ENCODE results near the gene TEX14. TPM values are rescaled to one million over a fixed set of nuclear protein-coding genes. Genes with fewer than 3 reads are reported as not detected.

The TEX14 gene
- total RNA-seq, 4 donors from 2014 or later = 0.13 TPM; not detected in 3

DNA sequence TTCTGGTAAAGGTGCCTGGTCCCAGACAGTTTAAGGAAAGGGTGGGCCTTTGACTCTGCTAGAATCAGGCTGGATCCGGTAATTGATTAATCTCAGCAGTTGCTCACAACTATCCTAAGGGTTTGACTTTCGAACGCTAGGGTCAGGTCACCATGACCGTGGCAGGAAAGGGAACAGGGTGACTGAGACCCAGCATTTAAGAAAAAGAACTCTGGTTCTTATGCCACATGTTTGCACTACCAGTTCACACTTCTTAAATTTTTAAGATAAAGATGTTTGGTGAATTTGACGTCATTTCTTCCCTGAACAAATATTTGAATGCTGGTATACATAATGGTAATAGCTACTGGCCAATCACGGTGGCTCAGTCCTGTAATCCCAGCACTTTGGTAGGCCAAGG lies 52.2 kb downstream of the TEX14 start:
- Histone ChIP-seq H3K36me3 (no peaks in the 10 kb centered on the region), H3K4me1 (no peaks in the 10 kb centered on the region), H3K4me3 (no peak overlapping the region), H3K9me3 (no peaks in the 10 kb centered on the region), H3K27me3 (no peaks in the 10 kb centered on the region), H3K27ac (no peak overlapping the region)
- TF ChIP-seq, protein P1, sequence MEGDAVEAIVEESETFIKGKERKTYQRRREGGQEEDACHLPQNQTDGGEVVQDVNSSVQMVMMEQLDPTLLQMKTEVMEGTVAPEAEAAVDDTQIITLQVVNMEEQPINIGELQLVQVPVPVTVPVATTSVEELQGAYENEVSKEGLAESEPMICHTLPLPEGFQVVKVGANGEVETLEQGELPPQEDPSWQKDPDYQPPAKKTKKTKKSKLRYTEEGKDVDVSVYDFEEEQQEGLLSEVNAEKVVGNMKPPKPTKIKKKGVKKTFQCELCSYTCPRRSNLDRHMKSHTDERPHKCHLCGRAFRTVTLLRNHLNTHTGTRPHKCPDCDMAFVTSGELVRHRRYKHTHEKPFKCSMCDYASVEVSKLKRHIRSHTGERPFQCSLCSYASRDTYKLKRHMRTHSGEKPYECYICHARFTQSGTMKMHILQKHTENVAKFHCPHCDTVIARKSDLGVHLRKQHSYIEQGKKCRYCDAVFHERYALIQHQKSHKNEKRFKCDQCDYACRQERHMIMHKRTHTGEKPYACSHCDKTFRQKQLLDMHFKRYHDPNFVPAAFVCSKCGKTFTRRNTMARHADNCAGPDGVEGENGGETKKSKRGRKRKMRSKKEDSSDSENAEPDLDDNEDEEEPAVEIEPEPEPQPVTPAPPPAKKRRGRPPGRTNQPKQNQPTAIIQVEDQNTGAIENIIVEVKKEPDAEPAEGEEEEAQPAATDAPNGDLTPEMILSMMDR (IDR thresholded peaks at IDR 0.05) = no peak
- no peak for TF ChIP-seq POLR2A (IDR thresholded peaks at IDR 0.05)
- DNase-seq = no peak

DNA sequence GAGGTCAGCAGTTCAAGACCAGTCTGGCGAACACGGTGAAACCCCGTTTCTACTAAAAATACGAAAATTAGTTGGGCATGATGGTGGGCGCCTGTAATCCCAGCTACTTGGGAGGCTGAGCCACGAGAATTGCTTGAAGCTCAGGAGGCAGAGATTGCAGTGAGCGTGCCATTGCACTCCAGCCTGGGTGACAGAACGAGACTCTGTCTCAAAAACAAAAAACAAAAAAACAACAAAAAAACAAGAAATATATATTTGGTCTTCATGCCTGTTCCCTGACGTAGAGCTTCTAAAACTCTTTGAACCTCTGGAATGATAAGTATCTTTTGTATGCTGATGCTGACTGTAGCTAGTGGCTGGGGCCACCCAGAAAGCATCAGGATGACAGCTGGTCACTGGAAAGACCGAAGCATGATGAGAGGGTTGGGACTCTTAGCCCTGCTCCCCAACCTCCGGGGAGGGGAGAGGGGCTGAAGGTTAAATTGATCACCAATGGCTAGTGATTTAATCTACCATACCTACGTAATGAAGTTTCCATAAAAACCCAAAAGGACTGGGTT lies 54.8 kb downstream of the TEX14 start:
- no peaks in the 10 kb centered on the region for H3K27me3 ChIP-seq
- no peak overlapping the region for H3K27ac ChIP-seq
- H3K9me3 ChIP-seq = no peaks in the 10 kb centered on the region
- TF ChIP-seq, protein P1 (IDR thresholded peaks at IDR 0.05) = no peak
- TF ChIP-seq POLR2A (IDR thresholded peaks at IDR 0.05) = no peak
- H3K4me1 ChIP-seq = no peaks in the 10 kb centered on the region
- no peak overlapping the region for H3K4me3 ChIP-seq
- no peaks in the 10 kb centered on the region for H3K36me3 ChIP-seq
- DNase-seq = no peak

DNA sequence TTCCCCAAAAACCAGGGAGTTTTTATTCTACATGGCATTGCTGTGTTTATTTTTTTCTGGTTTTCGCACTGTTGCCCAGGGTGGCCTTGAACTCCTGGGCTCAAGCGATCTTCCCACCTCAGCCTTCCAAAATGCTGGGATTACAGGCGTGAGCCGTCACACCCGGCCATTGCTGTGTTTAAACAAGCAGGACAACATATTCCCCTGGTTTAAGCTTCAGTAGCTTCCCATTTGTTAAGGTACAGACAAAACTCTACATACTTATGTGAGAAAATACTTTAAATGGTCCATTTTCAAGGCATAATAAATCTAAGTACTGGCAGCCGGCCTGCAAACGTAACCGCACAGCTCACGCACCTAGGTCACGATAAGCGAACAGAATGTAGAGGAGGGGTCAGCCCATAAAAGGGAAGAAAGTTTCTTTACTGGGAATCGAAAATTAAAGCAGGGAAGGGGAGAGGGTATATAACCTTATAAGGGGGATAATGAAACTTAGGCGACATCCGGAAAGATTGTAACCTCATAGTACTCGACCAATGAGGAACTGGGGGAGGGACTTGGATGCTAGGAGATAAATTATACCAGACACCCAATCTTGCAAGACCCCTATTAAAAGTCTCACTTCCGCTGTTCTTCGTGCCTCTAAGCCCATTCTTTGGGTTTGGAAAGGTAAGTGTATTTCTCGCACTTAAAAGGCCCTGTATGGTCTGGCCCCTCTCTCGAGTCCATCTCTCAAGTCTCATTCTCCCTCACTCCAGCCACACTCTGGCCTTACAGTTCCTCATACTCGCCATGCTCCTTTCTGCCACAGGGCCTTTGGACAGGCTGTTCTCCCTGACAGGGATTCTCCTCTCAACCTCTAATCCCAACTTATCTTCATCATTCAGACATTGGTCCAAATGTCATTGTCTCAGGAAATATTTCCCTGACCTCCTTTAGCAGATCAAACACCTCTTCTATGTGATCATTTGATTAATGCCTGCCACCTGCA lies 59.2 kb downstream of the TEX14 start:
- no peaks in the 10 kb centered on the region for H3K27me3 ChIP-seq
- H3K27ac ChIP-seq = peak overlapping the region; percentile 67 to 83 (median 70)
- H3K36me3 ChIP-seq = no peaks in the 10 kb centered on the region
- H3K4me1 ChIP-seq = no peaks in the 10 kb centered on the region
- H3K9me3 ChIP-seq = no peaks in the 10 kb centered on the region
- TF ChIP-seq, protein P1 (IDR thresholded peaks at IDR 0.05) = no peak
- no peak for TF ChIP-seq POLR2A (IDR thresholded peaks at IDR 0.05)
- H3K4me3 ChIP-seq = peak overlapping the region; percentile 22 to 47 (median 38)
- DNase-seq = no peak

DNA sequence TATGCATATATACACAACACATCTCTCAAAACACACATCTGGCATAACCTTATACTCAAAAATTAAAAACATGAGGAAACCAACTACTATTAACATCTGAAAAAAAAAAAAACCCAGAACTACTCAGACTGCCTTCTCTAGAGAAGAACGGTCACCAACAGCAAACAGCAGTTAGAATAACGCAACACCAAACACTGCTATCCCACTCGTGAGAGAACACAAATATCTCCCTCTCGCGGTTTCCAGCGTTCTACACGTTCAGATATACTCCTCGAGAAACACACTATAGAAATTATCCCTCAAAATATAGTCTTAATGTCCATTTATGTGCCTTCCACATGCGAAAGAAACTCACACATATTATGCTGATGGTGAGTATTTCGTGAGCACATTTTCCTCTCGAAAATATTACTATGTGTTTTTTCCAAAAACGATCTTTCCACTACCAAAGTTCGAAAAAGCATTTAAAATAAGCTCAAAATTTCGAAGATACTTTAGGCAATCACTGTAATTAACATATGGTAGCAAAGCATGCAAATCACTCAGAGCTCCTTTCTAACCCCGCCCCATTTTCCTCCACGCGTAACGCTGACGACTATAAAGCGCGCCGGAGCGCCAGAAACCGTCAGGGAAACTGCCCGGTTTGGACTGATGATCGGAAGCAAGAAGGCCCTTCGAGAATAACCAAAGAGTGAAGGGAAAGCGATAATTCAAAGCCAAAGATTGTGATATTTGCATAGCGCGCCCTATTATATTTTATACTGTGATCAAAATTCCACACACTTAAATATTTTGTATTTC lies 60.1 kb downstream of the TEX14 start:
- Histone ChIP-seq H3K27me3 (no peaks in the 10 kb centered on the region), H3K4me1 (no peaks in the 10 kb centered on the region), H3K4me3 (peak overlapping the region; percentile 22 to 47 (median 38)), H3K27ac (peak overlapping the region; percentile 67 to 83 (median 70)), H3K36me3 (no peaks in the 10 kb centered on the region), H3K9me3 (no peaks in the 10 kb centered on the region)
- DNase-seq = peak; percentile 91 to 98 (median 92)
- TF ChIP-seq, protein P1 (IDR thresholded peaks at IDR 0.05) = peak in 3 of 6 experiments; percentile 46 to 50 (median 47)
- TF ChIP-seq POLR2A (IDR thresholded peaks at IDR 0.05) = peak; percentile 97 to 99

DNA sequence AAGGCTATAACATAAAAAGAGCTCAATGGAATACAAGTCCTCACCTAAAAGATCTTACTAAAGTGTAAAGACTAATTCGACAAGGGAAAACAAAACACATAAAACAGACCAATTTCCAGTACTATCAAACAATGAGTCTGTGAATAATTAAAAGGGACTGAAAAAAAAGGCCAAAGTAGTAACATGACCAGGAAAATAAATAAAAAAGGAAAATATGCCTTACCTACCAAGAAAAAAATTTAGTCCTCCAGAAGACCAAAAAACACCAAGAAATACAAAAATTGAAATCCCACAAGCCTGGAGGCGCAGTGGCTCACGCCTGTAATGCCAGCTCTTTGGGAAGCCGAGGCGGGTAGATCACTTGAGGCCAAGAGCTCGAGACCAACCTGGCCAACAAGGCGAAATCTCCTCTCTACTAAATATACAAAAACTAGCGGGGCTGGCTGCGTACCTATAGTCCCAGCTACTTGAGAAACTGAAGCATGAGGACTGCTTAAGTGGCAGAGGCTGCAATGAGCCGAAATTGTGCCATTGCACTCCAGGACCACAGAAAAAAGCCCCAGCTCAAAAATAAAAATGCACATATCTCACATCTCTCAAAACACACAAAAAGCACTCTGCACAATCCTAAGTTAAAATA lies 60.8 kb downstream of the TEX14 start:
- Histone ChIP-seq H3K27me3 (no peaks in the 10 kb centered on the region), H3K36me3 (no peaks in the 10 kb centered on the region), H3K9me3 (no peaks in the 10 kb centered on the region), H3K4me1 (no peaks in the 10 kb centered on the region), H3K4me3 (peak overlapping the region in 1 of 4 donors; percentile 47), H3K27ac (peak overlapping the region; percentile 67 to 83 (median 70))
- no peak for TF ChIP-seq POLR2A (IDR thresholded peaks at IDR 0.05)
- TF ChIP-seq, protein P1 (IDR thresholded peaks at IDR 0.05) = no peak
- peak in 2 of 3 donors; percentile 40 to 56 for DNase-seq
